ENCODE data around the gene COLGALT1. TPM values are rescaled to one million over a fixed set of nuclear protein-coding genes. Genes with fewer than 3 reads are reported as not detected.

The COLGALT1 gene
- total RNA-seq, 1 donor from 2014 or later, result 104 TPM

DNA sequence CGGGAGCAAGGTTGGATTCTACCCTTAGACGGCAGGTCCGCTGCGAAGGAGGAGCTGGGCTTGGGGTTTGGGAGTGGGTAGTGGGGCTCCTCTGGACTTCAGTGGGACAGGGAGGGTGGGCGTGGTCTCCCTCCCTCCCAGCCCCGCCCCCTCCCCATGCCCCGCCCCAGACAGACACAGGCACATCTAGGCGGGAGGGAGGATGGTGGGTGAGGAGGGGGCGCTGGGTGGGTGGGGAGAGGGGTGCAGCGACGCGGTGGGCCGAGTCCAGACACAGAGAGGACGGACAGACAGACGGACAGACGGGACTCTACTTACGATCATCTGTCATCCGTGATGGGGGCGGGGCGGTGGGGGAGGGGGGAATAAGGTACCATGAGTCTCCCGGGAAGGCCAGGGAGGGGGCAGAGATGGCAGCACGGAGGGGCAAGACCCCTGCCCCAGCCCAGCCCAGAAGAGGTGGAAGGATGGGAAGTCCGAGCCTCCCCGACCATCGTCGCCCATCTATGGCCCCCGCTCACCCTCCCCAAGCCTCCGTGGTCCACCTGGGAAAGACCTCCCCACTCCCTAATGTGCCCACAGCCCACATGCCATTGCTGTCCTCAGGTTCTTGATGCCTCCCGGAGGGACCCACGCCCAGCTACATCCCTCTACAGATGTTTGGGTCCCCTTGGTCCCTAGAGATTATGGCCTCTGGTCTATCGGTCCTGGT lies 67.9 kb downstream of the COLGALT1 start:
- Histone ChIP-seq H3K9me3 (no peaks in the 10 kb centered on the region), H3K27ac (no peak overlapping the region), H3K4me1 (no peaks in the 10 kb centered on the region), H3K4me3 (no peak overlapping the region), H3K36me3 (no peaks in the 10 kb centered on the region), H3K27me3 (no peaks in the 10 kb centered on the region)
- intact Hi-C loops (cut with DNase I), result no loop called here
- DNase-seq (no peak), ATAC-seq (no peak)
- TF ChIP-seq, protein P1, sequence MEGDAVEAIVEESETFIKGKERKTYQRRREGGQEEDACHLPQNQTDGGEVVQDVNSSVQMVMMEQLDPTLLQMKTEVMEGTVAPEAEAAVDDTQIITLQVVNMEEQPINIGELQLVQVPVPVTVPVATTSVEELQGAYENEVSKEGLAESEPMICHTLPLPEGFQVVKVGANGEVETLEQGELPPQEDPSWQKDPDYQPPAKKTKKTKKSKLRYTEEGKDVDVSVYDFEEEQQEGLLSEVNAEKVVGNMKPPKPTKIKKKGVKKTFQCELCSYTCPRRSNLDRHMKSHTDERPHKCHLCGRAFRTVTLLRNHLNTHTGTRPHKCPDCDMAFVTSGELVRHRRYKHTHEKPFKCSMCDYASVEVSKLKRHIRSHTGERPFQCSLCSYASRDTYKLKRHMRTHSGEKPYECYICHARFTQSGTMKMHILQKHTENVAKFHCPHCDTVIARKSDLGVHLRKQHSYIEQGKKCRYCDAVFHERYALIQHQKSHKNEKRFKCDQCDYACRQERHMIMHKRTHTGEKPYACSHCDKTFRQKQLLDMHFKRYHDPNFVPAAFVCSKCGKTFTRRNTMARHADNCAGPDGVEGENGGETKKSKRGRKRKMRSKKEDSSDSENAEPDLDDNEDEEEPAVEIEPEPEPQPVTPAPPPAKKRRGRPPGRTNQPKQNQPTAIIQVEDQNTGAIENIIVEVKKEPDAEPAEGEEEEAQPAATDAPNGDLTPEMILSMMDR (IDR thresholded peaks at IDR 0.05), result no peak

DNA sequence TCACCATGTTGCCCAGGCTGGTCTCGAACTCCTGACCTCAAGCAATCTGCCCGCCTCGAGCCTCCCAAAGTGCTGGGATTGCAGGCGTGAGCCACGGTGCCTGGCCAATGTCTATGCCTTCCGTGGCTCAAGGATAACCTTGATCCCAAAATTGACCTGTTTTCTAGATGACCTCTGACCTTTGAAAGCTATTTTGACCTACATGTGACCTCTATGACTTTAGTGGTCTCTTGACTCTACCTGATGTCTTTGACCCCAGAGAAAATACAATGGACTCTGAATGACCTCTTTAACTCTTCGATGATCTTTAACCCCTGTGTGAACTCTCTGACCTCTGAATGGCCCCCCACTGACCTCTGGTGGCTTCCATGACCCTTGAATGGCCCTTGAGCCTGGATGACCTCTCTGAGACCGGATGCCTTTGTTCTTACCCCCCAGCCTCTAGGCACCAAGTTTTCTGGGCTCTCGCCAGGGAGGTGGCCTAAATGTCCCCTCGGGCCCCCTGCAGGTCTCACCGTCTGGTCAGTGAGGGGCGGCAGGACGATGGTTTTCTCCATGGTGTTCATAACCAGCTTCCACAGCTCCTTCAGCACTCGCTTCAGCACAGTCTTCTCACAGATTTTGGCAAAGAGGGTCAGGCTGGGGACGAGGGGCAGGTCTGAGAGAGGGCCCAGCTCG lies 69.0 kb downstream of the COLGALT1 start:
- Histone ChIP-seq H3K36me3 (no peaks in the 10 kb centered on the region), H3K27ac (no peak overlapping the region), H3K27me3 (no peaks in the 10 kb centered on the region), H3K9me3 (no peaks in the 10 kb centered on the region), H3K4me1 (no peaks in the 10 kb centered on the region), H3K4me3 (no peak overlapping the region)
- DNase-seq (no peak), ATAC-seq (no peak)
- intact Hi-C loops (cut with DNase I), result no loop called here
- TF ChIP-seq, protein P1 (IDR thresholded peaks at IDR 0.05), result no peak

DNA sequence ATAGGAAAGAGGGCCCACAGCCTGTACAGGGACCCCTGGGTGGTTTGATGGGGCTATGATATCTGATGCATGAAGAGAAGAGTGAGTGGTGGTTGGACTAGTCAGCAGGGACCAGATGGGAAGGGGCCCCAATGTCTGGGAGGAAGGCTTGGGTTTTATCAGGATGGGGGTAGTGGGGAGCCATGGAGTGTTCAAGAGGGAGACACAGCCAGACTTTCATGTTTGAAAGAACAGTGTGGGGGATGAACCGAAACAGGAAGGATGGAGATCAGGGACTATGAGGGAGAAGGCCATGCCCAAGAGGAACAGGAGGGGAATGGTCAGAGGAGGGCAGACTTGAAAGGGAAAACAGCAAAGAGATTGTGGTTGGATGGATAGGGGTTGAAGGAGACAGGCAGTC lies 69.6 kb downstream of the COLGALT1 start:
- H3K27me3 ChIP-seq, result no peaks in the 10 kb centered on the region
- H3K27ac ChIP-seq, result no peak overlapping the region
- DNase-seq (no peak), ATAC-seq (no peak)
- H3K36me3 ChIP-seq, result no peaks in the 10 kb centered on the region
- intact Hi-C loops (cut with DNase I), result no loop called here
- no peaks in the 10 kb centered on the region for H3K9me3 ChIP-seq
- H3K4me1 ChIP-seq, result no peaks in the 10 kb centered on the region
- TF ChIP-seq, protein P1 (IDR thresholded peaks at IDR 0.05), result no peak
- no peak overlapping the region for H3K4me3 ChIP-seq

DNA sequence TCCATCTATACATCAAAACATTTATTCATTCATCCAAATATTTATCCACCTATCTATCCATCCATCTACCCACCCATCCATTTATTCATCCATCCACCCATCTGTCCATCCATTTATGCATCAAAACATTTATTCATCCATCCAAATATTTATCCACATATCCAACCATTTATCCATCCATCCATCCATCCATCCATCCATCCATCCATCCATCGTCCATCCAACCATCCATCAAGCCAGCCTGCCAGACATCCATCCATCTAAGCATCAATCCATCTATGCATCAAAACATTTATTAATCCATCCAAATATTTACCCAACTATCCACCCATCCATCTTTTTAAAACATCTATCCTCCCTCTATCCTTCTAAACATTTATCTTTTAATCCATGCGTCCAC lies 70.5 kb downstream of the COLGALT1 start:
- no peak overlapping the region for H3K27ac ChIP-seq
- no peaks in the 10 kb centered on the region for H3K9me3 ChIP-seq
- intact Hi-C loops (cut with DNase I), result no loop called here
- no peak overlapping the region for H3K4me3 ChIP-seq
- no peak for ATAC-seq
- TF ChIP-seq, protein P1 (IDR thresholded peaks at IDR 0.05), result no peak
- no peaks in the 10 kb centered on the region for H3K36me3 ChIP-seq
- no peak for DNase-seq
- H3K4me1 ChIP-seq, result no peaks in the 10 kb centered on the region
- H3K27me3 ChIP-seq, result no peaks in the 10 kb centered on the region

DNA sequence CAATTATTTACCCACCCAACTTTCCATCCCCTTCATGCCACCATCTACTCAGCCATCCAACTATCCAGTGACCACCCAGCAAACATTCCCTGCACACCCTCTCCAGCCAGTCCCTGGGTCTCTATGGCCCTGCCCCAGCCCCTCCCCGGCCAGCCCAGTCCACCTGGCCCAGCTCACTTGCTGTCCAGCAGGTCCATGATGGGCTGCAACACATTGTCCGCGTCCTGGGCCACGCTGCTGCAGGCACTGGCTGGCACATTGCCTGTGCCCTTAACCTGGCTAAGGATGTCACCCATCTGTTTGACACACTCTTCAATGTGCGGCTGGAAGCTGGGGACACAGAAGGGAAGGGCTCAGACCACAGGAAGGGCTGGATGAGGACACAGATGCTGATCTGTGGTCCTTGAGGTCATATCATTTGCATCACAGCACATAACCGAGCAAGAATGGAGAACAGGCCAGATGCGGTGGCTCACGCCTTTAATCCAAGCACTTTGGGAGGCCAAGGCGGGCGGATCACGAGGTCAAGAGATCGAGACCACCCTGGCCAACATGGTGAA lies 71.1 kb downstream of the COLGALT1 start:
- ATAC-seq (no peak), DNase-seq (no peak)
- TF ChIP-seq, protein P1 (IDR thresholded peaks at IDR 0.05), result no peak
- Histone ChIP-seq H3K4me3 (no peak overlapping the region), H3K36me3 (no peaks in the 10 kb centered on the region), H3K27ac (no peak overlapping the region), H3K9me3 (no peaks in the 10 kb centered on the region), H3K4me1 (no peaks in the 10 kb centered on the region), H3K27me3 (no peaks in the 10 kb centered on the region)
- intact Hi-C loops (cut with DNase I), result no loop called here

Measured in upper lobe of right lung (tissue), 1 donor.